CD14-positive monocyte (primary cell): Measurements from ENCODE around the gene SOX30. TPM values are rescaled to one million over a fixed set of nuclear protein-coding genes. Genes with fewer than 3 reads are reported as not detected.
A peak's percentile ranks its signal among the peaks of the same experiment; 100 is the strongest.

Experiments
- DNase-seq, 3 donors: peaks; one replicate each; pipeline ENCODE4 v3.0.0-alpha.2; 2011 to 2022
- H2AFZ ChIP-seq: 2 replicates; pipeline ENCODE4 v1.6.0; 2012; ENCODE audit warnings: mild to moderate bottlenecking, low read depth, low read length, inconsistent platforms; ENCODE audit not compliant: insufficient read depth, poor library complexity, severe bottlenecking
- H3K27ac ChIP-seq, 2 donors: 1 replicate in 1 of 2; 2 replicates in 1 of 2; pipeline ENCODE4 v1.5.1; 2012 to 2013; ENCODE audit warnings: low read length in 2 of 2, control low read depth in 1 of 2, inconsistent platforms in 1 of 2, low read depth in 1 of 2, mild to moderate bottlenecking in 1 of 2
- H3K27me3 ChIP-seq, 2 donors: one replicate each; pipeline versions ENCODE4 v1.6.0 to v1.6.1; 2011 to 2013; ENCODE audit warnings: low read length in 2 of 2; ENCODE audit not compliant: control insufficient read depth in 2 of 2, insufficient read depth in 2 of 2
- H3K36me3 ChIP-seq, 2 donors: replicated peaks in 1 of 2; 1 replicate in 1 of 2; 2 replicates in 1 of 2; pipeline versions ENCODE4 v1.5.1 to v1.6.1; 2012 to 2013; ENCODE audit warnings: low read length in 2 of 2, control low read depth in 1 of 2, inconsistent platforms in 1 of 2, mild to moderate bottlenecking in 1 of 2; ENCODE audit not compliant: insufficient read depth in 2 of 2, control insufficient read depth in 1 of 2
- H3K4me1 ChIP-seq, 2 donors: 1 replicate in 1 of 2; 2 replicates in 1 of 2; pipeline versions ENCODE4 v1.5.1 to v1.6.1; 2012 to 2013; ENCODE audit warnings: low read length in 2 of 2, control low read depth in 1 of 2, inconsistent platforms in 1 of 2, mild to moderate bottlenecking in 1 of 2, moderate library complexity in 1 of 2; ENCODE audit not compliant: insufficient read depth in 2 of 2, control insufficient read depth in 1 of 2
- H3K4me2 ChIP-seq: replicated peaks from 2 replicates; pipeline ENCODE3; 2012; ENCODE audit warnings: low read length, moderate library complexity, mild to moderate bottlenecking; ENCODE audit not compliant: poor library complexity, severe bottlenecking; ENCODE audit errors: extremely low read depth
- H3K4me3 ChIP-seq, 3 experiments: fragments of 200-600 bp in 1 of 3; sonication (generic) in 1 of 3; replicated peaks in 1 of 3; 1 replicate in 2 of 3; 2 replicates in 1 of 3; pipeline ENCODE4 v1.5.1; 2011 to 2013; ENCODE audit warnings: low read length in 3 of 3, mild to moderate bottlenecking in 3 of 3, control low read depth in 2 of 3, low read depth in 2 of 3, inconsistent platforms in 1 of 3, moderate library complexity in 1 of 3
- H3K79me2 ChIP-seq: 2 replicates; pipeline ENCODE4 v1.6.0; 2012; ENCODE audit warnings: mild to moderate bottlenecking, control low read depth, inconsistent platforms, low read length, moderate library complexity; ENCODE audit not compliant: insufficient read depth
- H3K9ac ChIP-seq: 2 replicates; pipeline ENCODE4 v1.6.0; 2017; ENCODE audit warnings: low read length, mild to moderate bottlenecking; ENCODE audit not compliant: insufficient read depth, poor library complexity, severe bottlenecking
- H3K9me3 ChIP-seq, 2 donors: replicated peaks in 1 of 2; 1 replicate in 1 of 2; 2 replicates in 1 of 2; pipeline versions ENCODE4 v1.5.1 to v1.6.1; 2012 to 2013; ENCODE audit warnings: low read length in 2 of 2, control low read depth in 1 of 2; ENCODE audit not compliant: control insufficient read depth in 1 of 2, insufficient read depth in 1 of 2
- H4K20me1 ChIP-seq: 2 replicates; pipeline ENCODE4 v1.6.0; 2012; ENCODE audit warnings: mild to moderate bottlenecking, low read length, control low read depth, moderate library complexity; ENCODE audit not compliant: insufficient read depth
- H3K27ac Mint-ChIP-seq, 7 donors: one replicate each; pipeline ENCODE4 v1.8.0; 2020; ENCODE audit warnings: mild to moderate bottlenecking in 7 of 7, mixed read lengths in 7 of 7, moderate library complexity in 6 of 7, inconsistent platforms in 2 of 7
- H3K27me3 Mint-ChIP-seq, 3 donors: one replicate each; pipeline ENCODE4 v1.8.0; 2021 to 2022; ENCODE audit warnings: low read depth in 3 of 3, mild to moderate bottlenecking in 3 of 3, mixed read lengths in 3 of 3, moderate library complexity in 3 of 3, inconsistent platforms in 1 of 3
- H3K36me3 Mint-ChIP-seq, 2 donors: one replicate each; pipeline ENCODE4 v1.8.0; 2020; ENCODE audit warnings: mixed read lengths in 2 of 2, inconsistent platforms in 1 of 2, mild to moderate bottlenecking in 1 of 2
- H3K4me1 Mint-ChIP-seq: one replicate; pipeline ENCODE4 v1.8.0; 2020; ENCODE audit warnings: mild to moderate bottlenecking, mixed read lengths
- H3K4me3 Mint-ChIP-seq, 2 donors: one replicate each; pipeline ENCODE4 v1.8.0; 2020; ENCODE audit warnings: mild to moderate bottlenecking in 2 of 2, mixed read lengths in 2 of 2, moderate library complexity in 1 of 2
- H3K9me3 Mint-ChIP-seq, 7 donors: one replicate each; pipeline ENCODE4 v1.8.0; 2020 to 2022; ENCODE audit warnings: mixed read lengths in 7 of 7, mild to moderate bottlenecking in 6 of 7, moderate library complexity in 6 of 7, inconsistent platforms in 2 of 7
- CTCF ChIP-seq: fragments of 200-600 bp; IDR thresholded peaks from one replicate; pipeline ENCODE4 v1.8.0; 2022; ENCODE audit warnings: antibody characterized with exemption, mild to moderate bottlenecking
- WGBS: methylation state at CpG from one replicate; pipeline ENCODE4 v1.1.5; 2013; ENCODE audit warnings: missing lambda C conversion rate; ENCODE audit not compliant: insufficient coverage; 5-methylcytosine and 5-hydroxymethylcytosine counted together
- intact Hi-C, 2 donors: fragments of 100-400 bp; cut with micrococcal nuclease; formaldehyde crosslinking; loops; one replicate each; pipeline versions ENCODE4 v1.15.0 to v1.15.1; 2023
- polyA plus RNA-seq, 3 donors: library from polyadenylated mRNA; depleted of rRNA in 1 of 3; unstranded in 2 of 3; stranded (reverse) in 1 of 3; fragments of 300-500 nt in 2 of 3; fragments of >200 nt in 1 of 3; fragmentation: Illumina TruSeq in 2 of 3; gene quantifications; 1 replicate in 2 of 3; 2 replicates in 1 of 3; pipeline ENCODE4 v1.2.3, GENCODE V29; 2012 to 2021

SOX30 gene
- polyA plus RNA-seq, 3 donors: 0.03 to 0.22 (median 0.12) TPM

GRCh38 chr5:157613385-157614245 is 38.6 kb downstream of the SOX30 start:
- H3K4me3 Mint-ChIP-seq: peak overlapping the region; percentile 34 to 81

More at GRCh38 chr5:157613385-157614245, 38.6 kb downstream of the SOX30 start:
- Histone ChIP-seq H3K4me2 (peak overlapping the region; percentile 29), H4K20me1 (no peaks in the 10 kb centered on the region), H3K27me3 (no peaks in the 10 kb centered on the region), H3K4me3 (no peak overlapping the region), H3K4me1 (peaks cover 30 to 47% of the 10 kb centered on the region in 2 donors), H3K27ac (peak overlapping the region in 1 of 2 donors; percentile 63), H3K36me3 (no peaks in the 10 kb centered on the region), H3K9me3 (no peaks in the 10 kb centered on the region), H2AFZ (peak overlapping the region; percentile 32), H3K79me2 (no peaks in the 10 kb centered on the region), H3K9ac (no peak overlapping the region)
- peaks cover 40% of the 10 kb centered on the region for H3K4me1 Mint-ChIP-seq
- H3K27me3 Mint-ChIP-seq: no peaks in the 10 kb centered on the region
- no peak for TF ChIP-seq CTCF
- peak overlapping the region; percentile 52 to 86 (median 78) for H3K27ac Mint-ChIP-seq
- 59% methylated on average over 7 of the region's 11 CpGs for WGBS
- peak; percentile 51 to 86 (median 70) for DNase-seq
- no peaks in the 10 kb centered on the region for H3K36me3 Mint-ChIP-seq
- intact Hi-C loops: loop anchor here (10.0 kb wide), 2 partner anchors 49 to 51 kb away; no protein-coding TSS in a partner anchor
- H3K9me3 Mint-ChIP-seq: peaks cover 0 to 2% (median 0%) of the 10 kb centered on the region in 7 donors
